22Rv1 (cell line): ENCODE measurements around the gene SSH3.

Source experiments
- CTCF ChIP-seq: fragments of 450-650 bp; IDR thresholded peaks from 2 replicates; pipeline ENCODE4 v1.5.1; 2017; ENCODE audit warnings: mild to moderate bottlenecking
- ZFX ChIP-seq: fragments of 450-650 bp; IDR thresholded peaks from 2 replicates; pipeline ENCODE4 v1.6.1; 2017; ENCODE audit warnings: antibody characterized with exemption, borderline replicate concordance

GRCh38 chr11:67301951-67302516, 1.3 kb upstream of the SSH3 start:
- TF ChIP-seq CTCF: no peak
- TF ChIP-seq ZFX: no peak
